GM10266 (cell line): Measurements from ENCODE around the gene GOLGA6A.
A peak's percentile ranks its signal among the peaks of the same experiment; 100 is the strongest.
"Not testable (repeated sequence)": the region's sequence is repeated elsewhere in the genome, so short reads cannot be mapped to it uniquely, and the experiment has no call there.

ENCODE experiments used
- DNase-seq: peaks from one replicate; pipeline ENCODE4 v3.0.0; 2012; ENCODE audit errors: extremely low spot score
- CTCF ChIP-seq: IDR thresholded peaks from 2 replicates; pipeline ENCODE4 v1.5.1; 2012; ENCODE audit warnings: mild to moderate bottlenecking, low read depth; ENCODE audit not compliant: control insufficient read depth, insufficient read depth; ENCODE audit errors: missing control alignments

GOLGA6A gene

GRCh38 chr15:74094567-74094966 is 12.2 kb upstream of the GOLGA6A start:
- not testable (repeated sequence) for DNase-seq

GRCh38 chr15:74075781-74076180 is 6.6 kb downstream of the GOLGA6A start:
- DNase-seq = not testable (repeated sequence)

- DNase-seq = not testable (repeated sequence)
- TF ChIP-seq CTCF = peak; percentile 54
Measured at GRCh38 chr15:74072614-74073337, 9.6 kb downstream of the GOLGA6A start.

- DNase-seq = not testable (repeated sequence)
Measured at GRCh38 chr15:74072132-74072531, 10.2 kb downstream of the GOLGA6A start.

- DNase-seq = not testable (repeated sequence)
Measured at GRCh38 chr15:74071645-74072044, 10.7 kb downstream of the GOLGA6A start.

GRCh38 chr15:74065684-74066411 is 16.5 kb downstream of the GOLGA6A start:
- TF ChIP-seq CTCF = peak; percentile 48
- not testable (repeated sequence) for DNase-seq

- DNase-seq = not testable (repeated sequence)
Measured at GRCh38 chr15:74064822-74065221, 17.5 kb downstream of the GOLGA6A start.

- DNase-seq = not testable (repeated sequence)
Measured at GRCh38 chr15:74064183-74064582, 18.2 kb downstream of the GOLGA6A start.

GRCh38 chr15:74063425-74064146 is 18.8 kb downstream of the GOLGA6A start:
- DNase-seq = not testable (repeated sequence)

- no peak for DNase-seq
- TF ChIP-seq CTCF = no peak
Measured at GRCh38 chr15:74062671-74063070, 19.7 kb downstream of the GOLGA6A start.

GRCh38 chr15:74062236-74062635 is 20.1 kb downstream of the GOLGA6A start:
- no peak for TF ChIP-seq CTCF
- no peak for DNase-seq
